Motor neuron (in vitro differentiated cells): ENCODE data around the gene GDNF. TPM values are rescaled to one million over a fixed set of nuclear protein-coding genes. Genes with fewer than 3 reads are reported as not detected.
A peak's percentile ranks its signal among the peaks of the same experiment; 100 is the strongest.

Experiments used
- ATAC-seq, 8 experiments: fragments of 200-7000 bp; cut with Tn5 transposase; replicated peaks in 6 of 8; 2 replicates each; pipeline ENCODE4 v1.8.0; 2021; ENCODE audit warnings: mild to moderate bottlenecking in 8 of 8, moderate library complexity in 8 of 8
- H3K27ac ChIP-seq, 2 donors: fragments of 250-450 bp; sonication (Bioruptor Pico); 2 replicates each; pipeline ENCODE4 v1.9.0; 2021; ENCODE audit warnings: antibody characterized with exemption in 2 of 2, mild to moderate bottlenecking in 2 of 2, moderate library complexity in 1 of 2
- H3K4me1 ChIP-seq, 2 donors: fragments of 250-450 bp; sonication (Bioruptor Pico); replicated peaks in 1 of 2; 2 replicates each; pipeline ENCODE4 v1.6.1; 2021; ENCODE audit warnings: antibody characterized with exemption in 2 of 2, mild to moderate bottlenecking in 2 of 2, moderate library complexity in 1 of 2
- H3K4me3 ChIP-seq, 5 donors: fragments of 250-450 bp; sonication (Bioruptor Pico); 2 replicates each; pipeline ENCODE4 v1.9.0; 2021; ENCODE audit warnings: antibody characterized with exemption in 5 of 5, mild to moderate bottlenecking in 5 of 5, moderate library complexity in 4 of 5
- WGBS, 10 experiments: fragments of 450-650 bp; shearing (Covaris generic); methylation state at CpG; one replicate each; pipeline ENCODE4 v1.0.0; 2022; 5-methylcytosine and 5-hydroxymethylcytosine counted together
- in situ Hi-C, 9 experiments: fragments of 400-800 bp; cut with MboI; loops; one replicate each; pipeline ENCODE4 v1.15.0; 2021; ENCODE audit warnings: low sequenced_read_pairs in 9 of 9, low pct_unique_long_range_greater_than_20kb in 2 of 9; ENCODE audit not compliant: unreplicated experiment in 9 of 9
- total RNA-seq, 8 experiments: library from RNA; unstranded; fragments of 300-600 nt; gene quantifications; 2 replicates each; pipeline versions ENCODE4 v1.2.3 to v1.2.4, GENCODE V29; 2022

Gene GDNF
- total RNA-seq, 8 experiments from 2014 or later: 0.21 to 2.3 (median 0.56) TPM

- H3K27ac ChIP-seq: no peak overlapping the region
- 46 to 100% (median 70%) methylated on average over 2 to 7 of the region's 7 CpGs; no CpG with 5 or more reads in 1 of the 10 experiments for WGBS, 10 experiments
- ATAC-seq: no peak
- in situ Hi-C loops: loop anchor here in 4 of 9 experiments (10.0 to 25.0 kb wide), 3 partner anchors 180 to 363 kb away; no protein-coding TSS in a partner anchor
- H3K4me3 ChIP-seq: no peak overlapping the region
- H3K4me1 ChIP-seq: no peaks in the 10 kb centered on the region
Observed at GRCh38 chr5:37831821-37832534, 7.9 kb downstream of the GDNF start.

GRCh38 chr5:37830348-37830747, 9.5 kb downstream of the GDNF start:
- 86 to 100% (median 94%) methylated on average over 1 to 4 of the region's 5 CpGs; no CpG with 5 or more reads in 4 of the 10 experiments for WGBS, 10 experiments
- no peak overlapping the region for H3K27ac ChIP-seq
- H3K4me3 ChIP-seq: no peak overlapping the region
- in situ Hi-C loops: loop anchor here in 4 of 9 experiments (10.0 to 25.0 kb wide), 3 partner anchors 182 to 364 kb away; no protein-coding TSS in a partner anchor
- H3K4me1 ChIP-seq: no peaks in the 10 kb centered on the region
- no peak for ATAC-seq

GRCh38 chr5:37825334-37825915, 14.4 kb downstream of the GDNF start:
- no peaks in the 10 kb centered on the region for H3K4me1 ChIP-seq
- 0 to 70% (median 20%) methylated on average over 1 to 2 of the region's 2 CpGs; no CpG with 5 or more reads in 6 of the 10 experiments for WGBS, 10 experiments
- H3K4me3 ChIP-seq: no peak overlapping the region
- H3K27ac ChIP-seq: no peak overlapping the region
- ATAC-seq: no peak
- in situ Hi-C loops: loop anchor here in 4 of 9 experiments (25.0 kb wide), 2 partner anchors 187 to 362 kb away; no protein-coding TSS in a partner anchor

GRCh38 chr5:37823433-37824152, 16.2 kb downstream of the GDNF start:
- no peak for ATAC-seq
- in situ Hi-C loops: no loop called here
- WGBS, 10 experiments: 60 to 88% (median 82%) methylated on average over 1 to 8 of the region's 11 CpGs; no CpG with 5 or more reads in 4 of the 10 experiments
- Histone ChIP-seq H3K4me1 (no peaks in the 10 kb centered on the region), H3K4me3 (no peak overlapping the region), H3K27ac (no peak overlapping the region)

GRCh38 chr5:37816883-37817282, 23.0 kb downstream of the GDNF start:
- Histone ChIP-seq H3K27ac (peak overlapping the region in 1 of 2 donors; percentile 3), H3K4me3 (no peak overlapping the region), H3K4me1 (peaks cover 23 to 25% of the 10 kb centered on the region in 2 donors)
- WGBS, 10 experiments: 7 to 57% (median 33%) methylated on average over 1 to 3 of the region's 3 CpGs; no CpG with 5 or more reads in 1 of the 10 experiments
- in situ Hi-C loops: no loop called here
- peak; percentile 77 to 100 (median 100) for ATAC-seq

- H3K4me1 ChIP-seq: peaks cover 23 to 25% of the 10 kb centered on the region in 2 donors
- no peak overlapping the region for H3K4me3 ChIP-seq
- WGBS, 10 experiments: 0 to 100% (median 32%) methylated on average over 1 to 3 of the region's 3 CpGs; no CpG with 5 or more reads in 2 of the 10 experiments
- ATAC-seq: peak in 7 of 8 experiments; percentile 4 to 91 (median 17)
- H3K27ac ChIP-seq: no peak overlapping the region
- in situ Hi-C loops: no loop called here
Observed at GRCh38 chr5:37816331-37816730, 23.5 kb downstream of the GDNF start.

GRCh38 chr5:37815913-37816312, 23.9 kb downstream of the GDNF start:
- Histone ChIP-seq H3K27ac (no peak overlapping the region), H3K4me3 (no peak overlapping the region), H3K4me1 (peaks cover 23 to 25% of the 10 kb centered on the region in 2 donors)
- WGBS, 10 experiments: 40 to 100% (median 88%) methylated on average over 1 to 6 of the region's 7 CpGs; no CpG with 5 or more reads in 2 of the 10 experiments
- ATAC-seq: peak in 1 of 8 experiments; percentile 25
- in situ Hi-C loops: no loop called here

GRCh38 chr5:37814699-37815098, 25.1 kb downstream of the GDNF start:
- no peak overlapping the region for H3K27ac ChIP-seq
- in situ Hi-C loops: no loop called here
- peaks cover 23 to 25% of the 10 kb centered on the region in 2 donors for H3K4me1 ChIP-seq
- ATAC-seq: no peak
- H3K4me3 ChIP-seq: no peak overlapping the region
- WGBS, 10 experiments: 73 to 92% (median 83%) methylated on average over 6 to 10 of the region's 11 CpGs; no CpG with 5 or more reads in 2 of the 10 experiments

GRCh38 chr5:37812365-37812764, 27.5 kb downstream of the GDNF start:
- Histone ChIP-seq H3K4me1 (peaks cover 19 to 21% of the 10 kb centered on the region in 2 donors), H3K27ac (no peak overlapping the region), H3K4me3 (no peak overlapping the region)
- 92 to 100% (median 94%) methylated on average over 2 of the region's 2 CpGs; no CpG with 5 or more reads in 5 of the 10 experiments for WGBS, 10 experiments
- in situ Hi-C loops: no loop called here
- no peak for ATAC-seq

GRCh38 chr5:37811866-37812265, 28.0 kb downstream of the GDNF start:
- Histone ChIP-seq H3K4me1 (peaks cover 14 to 16% of the 10 kb centered on the region in 2 donors), H3K27ac (no peak overlapping the region), H3K4me3 (no peak overlapping the region)
- no peak for ATAC-seq
- WGBS, 10 experiments: 50 to 100% (median 86%) methylated on average over 1 to 9 of the region's 10 CpGs; no CpG with 5 or more reads in 2 of the 10 experiments
- in situ Hi-C loops: no loop called here

- in situ Hi-C loops: no loop called here
- Histone ChIP-seq H3K27ac (no peak overlapping the region), H3K4me3 (no peak overlapping the region), H3K4me1 (peaks cover 0 to under 1% of the 10 kb centered on the region in 2 donors)
- ATAC-seq: peak in 1 of 8 experiments; percentile 14
- WGBS, 10 experiments: 0 to 100% (median 85%) methylated on average over 1 to 11 of the region's 14 CpGs; no CpG with 5 or more reads in 2 of the 10 experiments
Observed at GRCh38 chr5:37810311-37810710, 29.5 kb downstream of the GDNF start.

- in situ Hi-C loops: no loop called here
- no peak overlapping the region for H3K27ac ChIP-seq
- no peak overlapping the region for H3K4me3 ChIP-seq
- 23 to 92% (median 61%) methylated on average over 2 to 5 of the region's 5 CpGs; no CpG with 5 or more reads in 5 of the 10 experiments for WGBS, 10 experiments
- peak in 3 of 8 experiments; percentile 73 to 87 (median 79) for ATAC-seq
- H3K4me1 ChIP-seq: no peaks in the 10 kb centered on the region
Observed at GRCh38 chr5:37808945-37809344, 30.9 kb downstream of the GDNF start.
